Activated CD8-positive, alpha-beta T cell treated with anti-CD3 and anti-CD28 coated beads for 36 hours (primary cell): ENCODE results near the gene FRMD4A. TPM values are rescaled to one million over a fixed set of nuclear protein-coding genes. Genes with fewer than 3 reads are reported as not detected.

Experiments
- ATAC-seq: fragments of 200-7000 bp; cut with Tn5 transposase; one replicate; pipeline ENCODE4 v1.10.0; 2021; ENCODE audit warnings: mild to moderate bottlenecking, moderate library complexity
- CTCF ChIA-PET: fragments of 350-600 bp; sonication (Branson Sonifier 250); formaldehyde crosslinking; loops from one replicate; lab custom pipeline; 2021; ENCODE audit warnings: antibody characterized with exemption; lab: Charles Lee
- POLR2A ChIA-PET: fragments of 350-600 bp; sonication (Branson Sonifier 250); formaldehyde crosslinking; loops from one replicate; lab custom pipeline; 2021; ENCODE audit warnings: antibody characterized with exemption; lab: Charles Lee
- DNase-seq: peaks from one replicate; pipeline ENCODE4 v3.0.0-alpha.2; 2020
- H3K27ac Mint-ChIP-seq: one replicate; pipeline ENCODE4 v1.8.0; 2021; ENCODE audit warnings: mild to moderate bottlenecking, mixed read lengths
- H3K27me3 Mint-ChIP-seq: one replicate; pipeline ENCODE4 v1.8.0; 2021; ENCODE audit warnings: mixed read lengths
- H3K36me3 Mint-ChIP-seq: one replicate; pipeline ENCODE4 v1.8.0; 2021; ENCODE audit warnings: low read depth, mixed read lengths
- H3K4me1 Mint-ChIP-seq: one replicate; pipeline ENCODE4 v1.8.0; 2021; ENCODE audit warnings: low read depth, mixed read lengths
- H3K4me3 Mint-ChIP-seq: one replicate; pipeline ENCODE4 v1.8.0; 2021; ENCODE audit warnings: mild to moderate bottlenecking, moderate library complexity, mixed read lengths
- H3K9me3 Mint-ChIP-seq: one replicate; pipeline ENCODE4 v1.8.0; 2021; ENCODE audit warnings: mixed read lengths
- intact Hi-C: fragments of 100-400 bp; cut with micrococcal nuclease; formaldehyde crosslinking; loops from one replicate; pipeline ENCODE4 v1.10.0; 2022
- total RNA-seq, 2 experiments: library from RNA; stranded (reverse); gene quantifications; one replicate each; pipeline ENCODE4 v1.2.3, GENCODE V29; 2021
- TF ChIP-seq, protein P1 (sequence below): fragments of 200-600 bp; IDR thresholded peaks from one replicate; pipeline ENCODE4 v1.8.0; 2022; ENCODE audit warnings: antibody characterized with exemption, mild to moderate bottlenecking

The FRMD4A gene
- total RNA-seq, 2 experiments from 2014 or later, result 2.1 to 2.8 TPM

DNA sequence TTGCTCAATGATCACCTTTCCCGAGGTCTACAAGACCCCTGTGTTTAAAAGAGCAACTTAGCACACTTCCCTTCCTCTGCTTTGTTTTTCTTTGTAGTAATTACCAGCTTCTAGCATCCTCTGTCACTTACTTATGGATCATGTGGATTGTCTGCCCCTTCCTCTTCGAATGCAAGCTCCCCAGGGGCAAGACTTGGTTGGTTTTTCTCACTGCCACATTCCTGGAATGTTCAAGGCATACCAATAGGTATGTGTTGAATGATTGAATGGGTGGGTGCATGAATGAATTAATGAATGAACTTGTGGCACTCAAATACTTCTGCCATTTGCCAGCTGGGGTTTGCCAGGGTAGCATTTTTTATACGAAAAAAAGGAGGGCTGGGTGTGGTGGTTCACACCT is 450.0 kb downstream of the FRMD4A start:
- no peaks in the 10 kb centered on the region for H3K9me3 Mint-ChIP-seq
- TF ChIP-seq, protein P1, sequence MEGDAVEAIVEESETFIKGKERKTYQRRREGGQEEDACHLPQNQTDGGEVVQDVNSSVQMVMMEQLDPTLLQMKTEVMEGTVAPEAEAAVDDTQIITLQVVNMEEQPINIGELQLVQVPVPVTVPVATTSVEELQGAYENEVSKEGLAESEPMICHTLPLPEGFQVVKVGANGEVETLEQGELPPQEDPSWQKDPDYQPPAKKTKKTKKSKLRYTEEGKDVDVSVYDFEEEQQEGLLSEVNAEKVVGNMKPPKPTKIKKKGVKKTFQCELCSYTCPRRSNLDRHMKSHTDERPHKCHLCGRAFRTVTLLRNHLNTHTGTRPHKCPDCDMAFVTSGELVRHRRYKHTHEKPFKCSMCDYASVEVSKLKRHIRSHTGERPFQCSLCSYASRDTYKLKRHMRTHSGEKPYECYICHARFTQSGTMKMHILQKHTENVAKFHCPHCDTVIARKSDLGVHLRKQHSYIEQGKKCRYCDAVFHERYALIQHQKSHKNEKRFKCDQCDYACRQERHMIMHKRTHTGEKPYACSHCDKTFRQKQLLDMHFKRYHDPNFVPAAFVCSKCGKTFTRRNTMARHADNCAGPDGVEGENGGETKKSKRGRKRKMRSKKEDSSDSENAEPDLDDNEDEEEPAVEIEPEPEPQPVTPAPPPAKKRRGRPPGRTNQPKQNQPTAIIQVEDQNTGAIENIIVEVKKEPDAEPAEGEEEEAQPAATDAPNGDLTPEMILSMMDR, result no peak
- ChIA-PET POLR2A (interaction anchor here (0.8 kb wide), 1 partner anchor 12 kb away, joined by 4 read pairs; no protein-coding TSS in a partner anchor), CTCF (no interaction called here)
- no peak overlapping the region for H3K27ac Mint-ChIP-seq
- ATAC-seq, result no peak
- peaks cover 2% of the 10 kb centered on the region for H3K27me3 Mint-ChIP-seq
- intact Hi-C loops, result no loop called here
- no peak overlapping the region for H3K4me3 Mint-ChIP-seq
- no peaks in the 10 kb centered on the region for H3K4me1 Mint-ChIP-seq
- H3K36me3 Mint-ChIP-seq, result no peaks in the 10 kb centered on the region
- DNase-seq, result no peak

DNA sequence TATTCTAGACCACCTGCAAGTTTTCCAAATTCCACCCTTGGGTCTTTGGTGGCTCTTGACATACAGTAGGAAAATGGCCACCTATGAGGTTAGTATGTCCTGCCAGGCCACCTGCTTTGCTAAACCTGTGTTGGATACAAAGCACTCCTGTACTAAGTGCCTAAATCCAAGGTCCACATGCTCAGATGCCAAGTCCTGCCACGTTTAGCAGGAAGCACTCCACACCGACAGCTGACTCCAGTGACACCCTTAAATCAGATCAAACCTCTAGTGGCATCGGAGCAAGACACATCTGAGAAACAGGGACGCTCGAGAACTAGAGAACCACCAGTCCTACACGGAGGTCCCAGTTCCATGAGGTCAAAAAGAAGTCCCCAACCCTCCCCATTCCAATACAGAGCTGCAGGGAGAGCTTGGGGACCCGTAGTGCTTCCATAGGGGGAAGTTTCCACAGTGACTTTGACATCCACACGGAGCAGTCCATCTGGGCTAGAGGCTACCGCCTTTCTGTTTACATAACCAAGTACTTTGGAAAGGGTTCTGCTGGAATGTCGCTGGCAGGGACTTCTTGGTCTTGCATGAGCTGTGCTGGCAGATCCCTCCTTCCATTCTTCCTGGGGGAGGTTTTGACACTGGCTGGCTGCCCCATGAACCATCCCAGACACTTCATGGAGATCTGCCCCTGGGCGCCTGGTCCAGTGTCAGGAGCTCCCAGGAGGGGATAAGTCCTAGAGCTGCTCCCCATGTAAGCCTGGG is 453.4 kb downstream of the FRMD4A start:
- no peak overlapping the region for H3K27ac Mint-ChIP-seq
- H3K4me1 Mint-ChIP-seq, result peaks cover 2% of the 10 kb centered on the region
- CTCF ChIA-PET, result no interaction called here
- H3K27me3 Mint-ChIP-seq, result peaks cover 2% of the 10 kb centered on the region
- TF ChIP-seq, protein P1, result no peak
- no peaks in the 10 kb centered on the region for H3K36me3 Mint-ChIP-seq
- no peaks in the 10 kb centered on the region for H3K9me3 Mint-ChIP-seq
- intact Hi-C loops, result no loop called here
- POLR2A ChIA-PET, result interaction anchor here (1.0 kb wide), 1 partner anchor 11 kb away, joined by 3 read pairs; no protein-coding TSS in a partner anchor
- DNase-seq, result no peak
- no peak for ATAC-seq
- H3K4me3 Mint-ChIP-seq, result no peak overlapping the region

DNA sequence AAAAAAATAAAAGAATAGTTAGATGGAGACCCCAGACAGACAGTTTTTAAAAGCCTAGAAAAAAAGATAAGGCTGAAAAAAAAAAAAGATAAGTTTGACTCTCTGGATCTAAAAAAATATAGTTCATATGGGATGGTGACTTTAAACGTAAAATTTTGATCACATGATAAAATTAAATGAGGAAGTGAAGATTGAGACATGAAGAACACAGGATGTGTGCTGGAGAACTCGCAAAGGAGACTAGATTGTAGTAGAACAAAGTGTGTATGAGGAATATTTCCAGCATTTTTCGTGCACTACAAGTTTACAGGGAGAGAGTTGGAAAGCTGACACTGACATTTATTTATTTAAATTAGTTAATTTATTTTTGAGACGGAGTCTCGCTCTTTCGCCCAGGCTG is 457.5 kb downstream of the FRMD4A start:
- Mint-ChIP-seq H3K9me3 (no peaks in the 10 kb centered on the region), H3K4me1 (peaks cover 4% of the 10 kb centered on the region), H3K27me3 (peaks cover 2% of the 10 kb centered on the region), H3K27ac (no peak overlapping the region), H3K4me3 (no peak overlapping the region), H3K36me3 (no peaks in the 10 kb centered on the region)
- CTCF ChIA-PET, result no interaction called here
- no peak for DNase-seq
- POLR2A ChIA-PET, result no interaction called here
- intact Hi-C loops, result no loop called here
- ATAC-seq, result no peak
- TF ChIP-seq, protein P1, result no peak

DNA sequence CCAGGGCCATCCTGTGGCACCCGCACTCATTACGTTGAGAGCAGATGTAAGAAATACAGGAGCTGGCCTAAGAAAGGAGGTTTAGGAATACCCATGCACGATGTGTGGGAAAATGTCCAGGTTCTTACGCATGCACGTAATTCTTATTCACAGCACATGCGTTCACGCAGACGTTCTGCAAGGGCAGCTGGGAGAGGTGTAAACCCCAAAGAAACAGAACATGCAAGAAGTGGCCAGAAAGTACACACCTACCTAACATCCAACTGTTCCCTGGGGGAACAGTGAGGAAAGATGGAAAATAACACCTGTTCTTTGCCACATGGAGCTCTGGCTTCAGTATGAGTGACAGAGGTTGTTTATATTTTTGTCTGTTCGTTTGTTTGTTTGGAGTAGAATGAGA is 458.3 kb downstream of the FRMD4A start:
- no peak overlapping the region for H3K27ac Mint-ChIP-seq
- peaks cover 2% of the 10 kb centered on the region for H3K27me3 Mint-ChIP-seq
- TF ChIP-seq, protein P1, result no peak
- H3K36me3 Mint-ChIP-seq, result no peaks in the 10 kb centered on the region
- no peak overlapping the region for H3K4me3 Mint-ChIP-seq
- ChIA-PET CTCF (no interaction called here), POLR2A (no interaction called here)
- DNase-seq (no peak), ATAC-seq (no peak)
- intact Hi-C loops, result no loop called here
- no peaks in the 10 kb centered on the region for H3K9me3 Mint-ChIP-seq
- peaks cover 4% of the 10 kb centered on the region for H3K4me1 Mint-ChIP-seq

DNA sequence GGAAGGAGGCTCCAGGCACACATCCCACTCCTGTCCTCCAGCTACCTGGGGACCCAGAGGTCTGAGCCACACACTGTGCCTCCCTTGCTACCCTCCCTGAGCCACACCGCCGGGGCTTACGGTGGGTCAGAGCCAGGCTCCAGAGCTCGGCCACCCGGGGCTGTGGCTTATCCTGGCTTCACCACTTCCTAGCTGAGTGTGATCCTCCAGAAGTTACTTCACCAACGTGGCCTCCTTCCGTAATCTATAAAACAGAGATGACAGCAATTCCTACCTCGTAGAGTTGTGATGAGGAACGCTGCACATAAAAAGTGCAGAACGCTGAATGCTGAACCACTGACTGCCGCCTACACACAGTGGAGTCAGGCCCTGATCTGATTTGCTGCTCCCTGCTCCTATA is 458.9 kb downstream of the FRMD4A start:
- ATAC-seq (no peak), DNase-seq (no peak)
- intact Hi-C loops, result no loop called here
- Mint-ChIP-seq H3K9me3 (no peaks in the 10 kb centered on the region), H3K4me3 (no peak overlapping the region), H3K4me1 (peaks cover 4% of the 10 kb centered on the region), H3K27me3 (peaks cover 2% of the 10 kb centered on the region), H3K36me3 (no peaks in the 10 kb centered on the region), H3K27ac (no peak overlapping the region)
- TF ChIP-seq, protein P1, result no peak
- ChIA-PET POLR2A (no interaction called here), CTCF (no interaction called here)
